Activated T-cell treated with anti-CD3 and anti-CD28 coated beads, Interleukin-2, amount 50 U/mL, for 24 hours (primary cell): Measurements from ENCODE around the gene GMNN.
"Not testable (repeated sequence)": the region's sequence is repeated elsewhere in the genome, so short reads cannot be mapped to it uniquely, and the experiment has no call there.

Experiments
- DNase-seq: peaks from one replicate; pipeline ENCODE4 v3.0.0-alpha.2; 2020
- H3K27ac Mint-ChIP-seq: 2 replicates; pipeline ENCODE4 v1.8.0; 2020; ENCODE audit warnings: mild to moderate bottlenecking, mixed read lengths
- H3K27me3 Mint-ChIP-seq: 2 replicates; pipeline ENCODE4 v1.8.0; 2020; ENCODE audit warnings: mixed read lengths
- H3K36me3 Mint-ChIP-seq: 2 replicates; pipeline ENCODE4 v1.8.0; 2020; ENCODE audit warnings: low read depth, mixed read lengths
- H3K4me1 Mint-ChIP-seq: 2 replicates; pipeline ENCODE4 v1.8.0; 2020; ENCODE audit warnings: low read depth, mixed read lengths
- H3K4me3 Mint-ChIP-seq: 2 replicates; pipeline ENCODE4 v1.8.0; 2020; ENCODE audit warnings: mild to moderate bottlenecking, moderate library complexity, mixed read lengths
- H3K9me3 Mint-ChIP-seq: 2 replicates; pipeline ENCODE4 v1.8.0; 2020; ENCODE audit warnings: mixed read lengths

Gene GMNN

GRCh38 chr6:24752917-24753492, 21.7 kb upstream of the GMNN start:
- Mint-ChIP-seq H3K27me3 (peaks cover 3% of the 10 kb centered on the region), H3K4me1 (no peaks in the 10 kb centered on the region), H3K27ac (no peak overlapping the region), H3K9me3 (peaks cover 2% of the 10 kb centered on the region), H3K4me3 (no peak overlapping the region), H3K36me3 (no peaks in the 10 kb centered on the region)
- DNase-seq: no peak

DNA sequence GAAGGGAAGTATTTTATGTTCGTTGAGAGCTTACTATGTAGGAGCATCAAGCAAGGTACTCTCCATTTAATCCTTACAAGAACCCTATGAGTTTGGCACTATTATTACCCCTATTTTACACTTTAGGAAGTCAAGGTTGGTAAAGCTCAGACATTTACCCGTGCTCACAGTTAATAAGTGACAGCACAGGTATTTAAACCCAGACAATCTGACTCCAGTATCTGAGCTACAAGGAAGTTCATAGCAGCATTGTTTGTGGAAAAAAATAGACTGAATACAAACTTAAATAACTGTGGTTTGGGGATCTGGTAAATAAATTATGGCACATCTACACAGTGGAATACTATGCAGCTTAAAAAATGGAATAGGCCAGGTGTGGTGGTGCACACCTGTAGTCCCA, 21.2 kb upstream of the GMNN start:
- peaks cover 2% of the 10 kb centered on the region for H3K9me3 Mint-ChIP-seq
- no peak overlapping the region for H3K4me3 Mint-ChIP-seq
- no peaks in the 10 kb centered on the region for H3K4me1 Mint-ChIP-seq
- no peak overlapping the region for H3K27ac Mint-ChIP-seq
- no peak for DNase-seq
- H3K27me3 Mint-ChIP-seq: peaks cover 3% of the 10 kb centered on the region
- no peaks in the 10 kb centered on the region for H3K36me3 Mint-ChIP-seq

DNA sequence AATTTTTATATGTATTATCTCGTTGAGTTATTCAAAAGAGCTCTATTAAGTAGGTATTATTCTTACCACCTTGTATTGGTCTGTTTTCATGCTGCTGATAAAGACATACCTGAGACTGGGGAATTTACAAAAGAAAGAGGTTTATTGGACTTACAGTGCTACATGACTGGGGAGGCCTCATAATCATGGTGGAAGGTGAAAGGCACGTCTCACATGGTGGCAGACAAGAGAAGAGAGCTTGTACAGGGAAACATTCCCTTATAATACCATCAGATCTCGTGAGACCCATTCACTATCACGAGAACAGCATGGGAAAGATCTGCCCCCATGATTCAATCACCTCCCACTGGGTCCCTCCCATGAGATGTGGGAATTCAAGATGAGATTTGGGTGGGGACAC, 20.4 kb upstream of the GMNN start:
- DNase-seq, H3K4me3 Mint-ChIP-seq, H3K27ac Mint-ChIP-seq, H3K36me3 Mint-ChIP-seq, H3K27me3 Mint-ChIP-seq, H3K9me3 Mint-ChIP-seq, H3K4me1 Mint-ChIP-seq: not testable (repeated sequence)

DNA sequence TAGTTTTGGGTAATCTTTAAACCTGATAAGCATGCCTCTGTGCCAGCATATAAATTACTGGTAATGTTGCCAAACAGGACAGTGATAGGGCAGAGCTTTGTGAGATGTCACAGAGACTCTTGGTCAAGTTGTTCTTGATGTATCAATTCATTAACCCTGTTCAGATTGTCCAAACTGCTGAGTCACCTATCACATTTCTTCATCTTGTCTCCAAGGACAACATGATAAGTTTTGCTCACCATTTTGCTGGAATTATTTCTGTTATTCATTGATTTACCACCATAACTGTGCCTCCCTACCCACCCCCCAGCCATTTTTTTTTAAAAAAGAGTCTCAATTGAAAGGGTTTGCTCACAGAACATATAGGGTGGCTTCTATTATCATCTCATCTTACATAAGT, 19.5 kb upstream of the GMNN start:
- Mint-ChIP-seq H3K27me3 (no peaks in the 10 kb centered on the region), H3K4me3 (no peak overlapping the region), H3K36me3 (no peaks in the 10 kb centered on the region), H3K27ac (no peak overlapping the region), H3K9me3 (peaks cover 2% of the 10 kb centered on the region), H3K4me1 (no peaks in the 10 kb centered on the region)
- no peak for DNase-seq

GRCh38 chr6:24757611-24758010, 17.1 kb upstream of the GMNN start:
- H3K4me3 Mint-ChIP-seq: no peak overlapping the region
- DNase-seq: no peak
- peaks cover 4% of the 10 kb centered on the region for H3K4me1 Mint-ChIP-seq
- no peak overlapping the region for H3K27ac Mint-ChIP-seq
- no peaks in the 10 kb centered on the region for H3K36me3 Mint-ChIP-seq
- H3K27me3 Mint-ChIP-seq: no peaks in the 10 kb centered on the region
- peaks cover 2% of the 10 kb centered on the region for H3K9me3 Mint-ChIP-seq

- H3K36me3 Mint-ChIP-seq: no peaks in the 10 kb centered on the region
- H3K27me3 Mint-ChIP-seq: no peaks in the 10 kb centered on the region
- no peak overlapping the region for H3K27ac Mint-ChIP-seq
- no peak overlapping the region for H3K4me3 Mint-ChIP-seq
- no peak for DNase-seq
- H3K9me3 Mint-ChIP-seq: no peaks in the 10 kb centered on the region
- peaks cover 4% of the 10 kb centered on the region for H3K4me1 Mint-ChIP-seq
These were observed 15.0 kb upstream of the GMNN start for GRCh38 chr6:24759718-24760117.

GRCh38 chr6:24760210-24760609, 14.5 kb upstream of the GMNN start:
- Mint-ChIP-seq H3K9me3 (no peaks in the 10 kb centered on the region), H3K27me3 (no peaks in the 10 kb centered on the region), H3K36me3 (no peaks in the 10 kb centered on the region), H3K4me1 (peaks cover 4% of the 10 kb centered on the region), H3K27ac (no peak overlapping the region), H3K4me3 (no peak overlapping the region)
- no peak for DNase-seq

DNA sequence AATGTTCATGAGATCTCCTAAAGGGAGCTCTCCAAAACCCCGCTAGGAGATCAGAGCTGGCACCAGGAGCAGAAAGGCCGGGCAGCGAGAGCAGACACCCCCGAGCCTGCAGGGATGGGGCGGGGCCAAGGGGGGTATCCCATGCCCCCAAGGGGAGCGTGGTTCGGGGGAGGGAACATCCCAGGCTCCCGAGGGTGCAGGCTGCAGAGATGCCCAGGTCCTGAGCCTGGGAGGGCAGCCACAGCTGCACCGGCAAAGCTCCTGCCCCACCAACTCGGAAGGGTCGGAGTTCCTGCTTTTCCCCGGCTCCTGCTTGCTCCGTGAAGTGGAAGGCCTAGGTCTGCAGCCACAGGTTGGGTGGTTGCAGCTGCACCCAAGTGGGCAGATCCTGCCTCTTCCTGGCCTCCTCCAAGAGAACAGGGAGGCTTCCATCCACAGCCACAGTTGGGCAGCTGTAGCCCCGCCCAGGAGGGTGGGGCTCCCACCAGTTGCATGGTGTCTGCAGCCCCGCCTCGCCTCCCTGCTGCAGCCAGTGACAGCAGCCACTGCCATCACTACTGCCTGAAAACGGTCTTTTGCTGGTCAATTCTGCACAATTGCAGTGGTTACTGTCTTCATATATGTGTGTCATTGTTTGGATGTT, 13.4 kb upstream of the GMNN start:
- no peaks in the 10 kb centered on the region for H3K9me3 Mint-ChIP-seq
- no peaks in the 10 kb centered on the region for H3K36me3 Mint-ChIP-seq
- no peak for DNase-seq
- peaks cover 4% of the 10 kb centered on the region for H3K4me1 Mint-ChIP-seq
- no peaks in the 10 kb centered on the region for H3K27me3 Mint-ChIP-seq
- H3K27ac Mint-ChIP-seq: no peak overlapping the region
- no peak overlapping the region for H3K4me3 Mint-ChIP-seq

DNA sequence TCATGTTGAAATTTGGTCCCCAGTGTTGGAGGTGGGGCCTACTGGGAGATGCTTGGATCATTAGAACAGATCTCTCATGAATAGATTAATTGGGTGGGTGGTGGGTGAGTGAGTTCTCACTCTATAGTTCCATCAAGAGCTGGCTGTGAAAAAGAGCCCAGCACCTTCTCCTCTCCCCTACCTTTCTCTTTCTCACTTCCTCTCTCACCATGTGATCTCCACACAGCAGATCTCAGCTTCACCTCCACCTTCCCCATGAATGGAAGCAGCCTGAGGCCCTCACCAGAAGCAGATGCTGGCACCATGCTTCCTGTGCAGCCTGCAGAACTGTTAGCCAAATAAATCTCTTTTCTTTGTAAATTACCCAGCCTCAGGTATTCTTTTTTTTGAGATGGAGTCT, 12.9 kb upstream of the GMNN start:
- Mint-ChIP-seq H3K27ac (no peak overlapping the region), H3K4me1 (peaks cover 6% of the 10 kb centered on the region), H3K27me3 (no peaks in the 10 kb centered on the region), H3K4me3 (no peak overlapping the region), H3K9me3 (no peaks in the 10 kb centered on the region), H3K36me3 (no peaks in the 10 kb centered on the region)
- no peak for DNase-seq

DNA sequence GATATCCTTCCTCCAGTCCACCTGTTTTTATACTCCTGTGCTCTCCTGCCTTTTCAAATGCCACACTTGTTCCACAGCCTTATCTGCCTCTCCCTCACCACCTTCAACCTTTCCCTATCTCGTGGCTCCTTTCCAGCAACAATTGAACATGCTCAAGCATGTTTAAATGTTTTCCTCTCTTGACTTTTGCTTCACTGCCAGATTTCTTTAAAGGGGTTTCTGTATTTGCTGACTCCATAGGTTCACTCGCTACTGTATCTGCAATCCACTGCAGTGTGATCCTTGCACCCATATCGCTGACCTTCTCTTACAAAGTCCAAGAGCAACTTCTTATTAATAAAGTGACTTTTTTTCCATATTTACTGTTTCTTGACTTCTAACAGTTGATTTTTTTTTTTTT, 11.2 kb upstream of the GMNN start:
- Mint-ChIP-seq H3K36me3 (no peaks in the 10 kb centered on the region), H3K4me1 (peaks cover 6% of the 10 kb centered on the region), H3K9me3 (no peaks in the 10 kb centered on the region), H3K4me3 (no peak overlapping the region), H3K27me3 (no peaks in the 10 kb centered on the region), H3K27ac (no peak overlapping the region)
- DNase-seq: no peak

GRCh38 chr6:24764833-24765828, 9.6 kb upstream of the GMNN start:
- DNase-seq, H3K27me3 Mint-ChIP-seq, H3K9me3 Mint-ChIP-seq, H3K27ac Mint-ChIP-seq, H3K4me3 Mint-ChIP-seq, H3K36me3 Mint-ChIP-seq, H3K4me1 Mint-ChIP-seq: not testable (repeated sequence)

DNA sequence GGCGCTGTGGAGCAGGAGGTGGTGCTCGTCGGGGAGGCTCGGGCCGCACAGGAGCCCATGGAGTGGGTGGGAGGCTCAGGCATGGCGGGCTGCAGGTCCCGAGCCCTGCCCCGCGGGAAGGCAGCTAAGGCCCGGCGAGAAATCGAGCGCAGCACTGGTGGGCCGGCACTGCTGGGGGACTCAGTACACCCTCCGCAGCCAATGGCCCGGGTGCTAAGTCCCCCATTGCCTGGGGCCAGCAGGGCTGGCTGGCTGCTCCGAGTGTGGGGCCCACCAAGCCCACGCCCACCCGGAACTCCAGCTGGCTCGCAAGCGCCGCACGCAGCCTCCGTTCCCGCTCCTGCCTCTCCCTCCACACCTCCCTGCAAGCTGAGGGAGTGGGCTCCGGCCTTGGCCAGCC, 8.8 kb upstream of the GMNN start:
- H3K27me3 Mint-ChIP-seq, H3K27ac Mint-ChIP-seq, H3K4me1 Mint-ChIP-seq, H3K4me3 Mint-ChIP-seq, H3K36me3 Mint-ChIP-seq, DNase-seq, H3K9me3 Mint-ChIP-seq: not testable (repeated sequence)

- no peak overlapping the region for H3K4me3 Mint-ChIP-seq
- DNase-seq: no peak
These were observed 7.9 kb upstream of the GMNN start for GRCh38 chr6:24766680-24767462.

DNA sequence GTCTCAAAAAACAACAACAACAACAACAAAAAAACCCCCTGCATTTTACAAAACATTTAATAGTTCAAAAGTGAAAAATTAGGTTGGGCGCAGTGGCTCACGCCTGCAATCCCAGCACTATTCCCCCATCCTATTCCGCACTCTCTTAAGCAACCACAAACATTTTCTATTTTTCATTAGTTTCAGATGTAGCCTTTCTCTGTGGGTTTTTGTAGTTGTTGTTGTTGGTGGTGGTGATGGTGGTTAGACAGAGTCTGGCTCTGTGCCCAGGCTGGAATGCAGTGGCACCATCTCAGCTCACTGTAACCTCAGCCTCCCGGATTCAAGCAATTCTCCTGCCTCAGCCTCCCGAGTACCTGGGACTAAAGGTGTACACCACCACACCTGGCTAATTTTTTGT, 6.4 kb upstream of the GMNN start:
- no peaks in the 10 kb centered on the region for H3K36me3 Mint-ChIP-seq
- no peaks in the 10 kb centered on the region for H3K27me3 Mint-ChIP-seq
- H3K9me3 Mint-ChIP-seq: no peaks in the 10 kb centered on the region
- DNase-seq: no peak
- H3K4me3 Mint-ChIP-seq: no peak overlapping the region
- no peak overlapping the region for H3K27ac Mint-ChIP-seq
- peaks cover 2% of the 10 kb centered on the region for H3K4me1 Mint-ChIP-seq

More at GRCh38 chr6:24766680-24767462, 7.9 kb upstream of the GMNN start:
- peaks cover 3% of the 10 kb centered on the region for H3K4me1 Mint-ChIP-seq
- H3K27ac Mint-ChIP-seq: no peak overlapping the region
- no peaks in the 10 kb centered on the region for H3K36me3 Mint-ChIP-seq
- H3K9me3 Mint-ChIP-seq: no peaks in the 10 kb centered on the region
- H3K27me3 Mint-ChIP-seq: no peaks in the 10 kb centered on the region
